ENCODE results near the gene MIB2. TPM values are rescaled to one million over a fixed set of nuclear protein-coding genes. Genes with fewer than 3 reads are reported as not detected.

MIB2 gene
- polyA plus RNA-seq, 1 donor from 2014 or later: 106 TPM

GRCh38 chr1:1621173-1622009 is 6.1 kb downstream of the MIB2 start:
- Histone ChIP-seq H3K4me2 (ENCODE audit: low read length) (no peak overlapping the region), H4K20me1 (ENCODE audit: insufficient read depth) (no peaks in the 10 kb centered on the region), H3K79me2 (replicated peaks; ENCODE audit: insufficient read depth, low read length) (no peaks in the 10 kb centered on the region), H3K27me3 (ENCODE audit: insufficient read depth, low read depth, low read length) (no peaks in the 10 kb centered on the region), H3K9ac (ENCODE audit: low read length) (no peak overlapping the region), H3F3A (ENCODE audit: insufficient read depth, low read length, poor library complexity, severe bottlenecking) (no peaks in the 10 kb centered on the region), H3K9me2 (ENCODE audit: insufficient read depth, low read length) (no peaks in the 10 kb centered on the region), H3K36me3 (ENCODE audit: insufficient read depth, low read length) (no peaks in the 10 kb centered on the region), H3K4me3 (ENCODE audit: low read length) (no peak overlapping the region), H3K27ac (ENCODE audit: low read length) (no peak overlapping the region), H2AFZ (ENCODE audit: low read depth, low read length) (no peak overlapping the region), H3K9me3 (ENCODE audit: low read length) (no peaks in the 10 kb centered on the region)
- TF ChIP-seq REST (IDR thresholded peaks at IDR 0.05; ENCODE audit: borderline replicate concordance): no peak
- TF ChIP-seq MXI1 (conservative IDR thresholded peaks at IDR 0.05; ENCODE audit: poor library complexity, severe bottlenecking): no peak
- no peak for TF ChIP-seq RAD21 (conservative IDR thresholded peaks at IDR 0.05)

GRCh38 chr1:1622010-1622787 is 6.9 kb downstream of the MIB2 start:
- H3K27ac ChIP-seq (ENCODE audit: low read length): no peak overlapping the region
- no peak overlapping the region for H3K4me3 ChIP-seq (ENCODE audit: low read length)

More at GRCh38 chr1:1622010-1622787, 6.9 kb downstream of the MIB2 start:
- TF ChIP-seq RAD21 (conservative IDR thresholded peaks at IDR 0.05) (no peak), POLR2AphosphoS5 (IDR thresholded peaks at IDR 0.05) (no peak), EP300 (conservative IDR thresholded peaks at IDR 0.05; ENCODE audit: poor library complexity, severe bottlenecking) (no peak), SMC3 (conservative IDR thresholded peaks at IDR 0.05; ENCODE audit: poor library complexity) (no peak), REST (IDR thresholded peaks at IDR 0.05; ENCODE audit: borderline replicate concordance) (no peak), TAF1 (IDR thresholded peaks at IDR 0.05; ENCODE audit: low read depth) (no peak), MXI1 (conservative IDR thresholded peaks at IDR 0.05; ENCODE audit: poor library complexity, severe bottlenecking) (no peak)
- no peaks in the 10 kb centered on the region for H3K9me2 ChIP-seq (ENCODE audit: insufficient read depth, low read length)
- no peaks in the 10 kb centered on the region for H3K36me3 ChIP-seq (ENCODE audit: insufficient read depth, low read length)
- H3K79me2 ChIP-seq (replicated peaks; ENCODE audit: insufficient read depth, low read length): no peaks in the 10 kb centered on the region
- no peaks in the 10 kb centered on the region for H3K9me3 ChIP-seq (ENCODE audit: low read length)
- H4K20me1 ChIP-seq (ENCODE audit: insufficient read depth): no peaks in the 10 kb centered on the region
- H3K4me2 ChIP-seq (ENCODE audit: low read length): no peak overlapping the region
- H3K9ac ChIP-seq (ENCODE audit: low read length): no peak overlapping the region
- H3F3A ChIP-seq (ENCODE audit: insufficient read depth, low read length, poor library complexity, severe bottlenecking): no peaks in the 10 kb centered on the region
- H3K27me3 ChIP-seq (ENCODE audit: insufficient read depth, low read depth, low read length): no peaks in the 10 kb centered on the region
- H2AFZ ChIP-seq (ENCODE audit: low read depth, low read length): no peak overlapping the region
